GM21360 (cell line): ENCODE measurements around the gene MEDAG.

Experiments used
- ATAC-seq: cut with Tn5 transposase; IDR thresholded peaks from one replicate; pipeline ENCODE4 v1.9.1; 2021; ENCODE audit warnings: mild to moderate bottlenecking, moderate library complexity; ENCODE audit not compliant: unreplicated experiment

The MEDAG gene

DNA sequence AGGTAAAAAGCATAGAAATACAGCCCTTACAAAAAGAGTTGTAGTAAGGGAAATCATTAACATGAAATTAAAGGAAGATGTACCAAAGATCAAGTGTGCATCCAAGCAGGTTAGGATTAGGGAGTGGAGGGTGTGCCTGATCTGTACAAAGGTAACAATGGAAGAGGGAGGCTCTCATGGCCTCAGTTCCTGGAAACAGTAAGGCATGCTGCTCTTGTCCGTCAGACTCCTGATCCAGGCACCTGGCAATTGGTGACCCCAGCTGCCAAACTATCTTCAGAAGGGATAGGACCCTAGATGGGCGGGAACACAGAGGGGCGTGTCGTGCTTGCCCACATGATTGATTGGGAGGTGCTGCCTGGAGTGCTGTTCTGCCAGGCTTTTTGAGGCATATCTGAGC is 30.9 kb downstream of the MEDAG start:
- ATAC-seq = no peak

DNA sequence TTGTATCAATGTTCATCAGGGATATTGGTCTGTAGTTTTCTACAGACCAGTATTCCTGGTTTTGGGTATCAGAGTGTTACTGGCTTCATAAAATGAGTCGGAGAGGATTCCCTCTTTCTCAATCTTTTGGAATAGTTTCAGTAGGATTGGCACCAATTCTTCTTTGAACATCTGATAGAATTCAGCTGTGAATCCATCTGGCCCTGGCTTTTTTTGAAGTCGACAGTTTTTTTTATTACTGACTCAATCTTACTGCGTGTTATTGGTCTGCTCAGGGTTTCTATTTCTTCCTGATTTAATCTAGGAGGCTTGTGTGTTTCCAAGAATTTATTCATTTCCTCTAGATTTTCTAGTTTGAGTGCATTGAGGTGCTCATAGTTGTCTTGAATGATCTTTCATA is 37.8 kb downstream of the MEDAG start:
- no peak for ATAC-seq

DNA sequence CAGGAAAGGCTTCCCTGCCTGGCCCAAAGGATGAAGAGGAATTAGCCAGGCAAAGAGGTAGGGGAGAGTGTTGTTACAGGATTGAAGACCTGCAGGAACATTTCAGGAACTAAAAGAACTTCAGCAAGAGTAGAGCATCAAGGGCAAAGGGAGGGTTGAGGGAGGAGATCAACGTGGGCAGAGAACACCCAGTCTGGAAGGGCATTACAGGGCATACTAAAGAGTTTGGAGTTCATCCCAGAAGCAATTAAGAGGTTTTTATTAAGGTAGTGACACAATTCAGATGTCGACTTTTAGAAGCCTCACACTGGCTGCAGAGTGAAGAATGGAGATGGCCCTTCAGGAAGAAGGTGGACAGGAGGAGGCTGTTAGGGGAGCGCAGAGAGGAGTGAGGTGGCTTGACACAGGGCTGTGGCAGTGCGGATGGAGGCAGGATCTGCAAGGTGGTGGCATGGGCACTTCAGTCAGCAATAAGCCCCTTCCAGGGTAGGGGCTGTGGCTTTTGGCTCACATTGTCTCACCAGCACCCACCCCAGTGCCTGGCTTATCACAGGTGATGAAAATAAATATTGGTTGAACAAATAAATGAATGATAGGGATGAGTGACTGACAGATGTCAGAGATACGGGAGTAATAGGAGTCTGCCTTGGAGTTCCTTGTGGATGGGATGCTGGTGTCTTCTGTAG is 51.3 kb downstream of the MEDAG start:
- no peak for ATAC-seq

DNA sequence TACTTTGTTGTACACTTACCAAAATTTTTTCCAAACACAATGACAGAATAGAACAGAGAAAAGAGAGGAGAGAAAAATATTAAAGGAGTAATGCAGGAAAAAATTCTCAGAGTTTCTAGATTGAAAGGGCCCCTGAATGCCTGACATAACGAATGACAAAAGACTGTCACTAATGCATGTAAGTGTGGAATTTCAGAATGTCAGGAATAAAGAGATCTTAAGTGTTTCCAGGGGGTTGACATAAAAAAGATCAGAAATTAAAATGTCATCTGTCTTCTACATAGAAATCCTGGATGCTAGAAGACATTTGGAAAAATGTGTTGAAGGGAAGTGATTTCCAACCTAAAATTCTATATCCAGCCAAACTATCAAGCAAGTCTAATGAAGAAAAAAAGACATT is 53.6 kb downstream of the MEDAG start:
- no peak for ATAC-seq

DNA sequence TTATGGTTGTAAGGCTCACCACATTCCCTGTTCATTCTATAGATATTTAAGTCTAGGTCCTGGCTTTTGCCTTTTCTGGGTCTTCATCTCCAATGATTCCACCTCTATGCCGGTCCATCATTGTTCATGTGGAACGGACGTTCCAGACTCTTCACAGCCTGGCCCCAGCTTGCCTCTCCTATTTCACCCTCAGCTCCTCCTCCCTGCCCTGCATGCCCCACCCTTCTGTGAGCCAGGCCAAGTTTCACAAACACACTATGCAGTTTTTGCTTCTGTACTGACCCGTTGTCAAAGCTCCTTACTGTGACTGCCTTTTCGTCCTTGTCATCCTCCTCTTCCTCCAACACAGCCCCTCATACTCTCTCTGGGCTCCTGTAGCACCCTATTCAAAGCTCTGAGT is 57.7 kb downstream of the MEDAG start:
- ATAC-seq = no peak

DNA sequence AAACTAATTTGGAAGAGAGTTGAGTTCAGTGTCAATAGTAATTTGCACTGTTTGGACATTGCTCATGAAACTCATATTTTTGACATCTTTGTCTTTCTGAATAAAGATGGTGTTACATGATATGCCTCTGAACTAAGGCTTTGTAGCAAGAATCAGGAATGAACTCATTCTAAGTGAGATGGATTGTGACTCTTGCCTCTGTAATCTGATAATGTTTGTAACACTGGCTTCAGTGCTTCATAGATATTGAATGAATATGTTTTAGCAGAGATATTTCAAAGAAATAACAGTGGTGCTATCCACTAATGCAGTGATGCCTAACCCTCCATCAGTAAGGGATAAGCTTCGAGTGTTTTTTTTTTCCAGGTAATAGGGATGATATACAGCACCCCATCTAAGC is 59.3 kb downstream of the MEDAG start:
- ATAC-seq = no peak

DNA sequence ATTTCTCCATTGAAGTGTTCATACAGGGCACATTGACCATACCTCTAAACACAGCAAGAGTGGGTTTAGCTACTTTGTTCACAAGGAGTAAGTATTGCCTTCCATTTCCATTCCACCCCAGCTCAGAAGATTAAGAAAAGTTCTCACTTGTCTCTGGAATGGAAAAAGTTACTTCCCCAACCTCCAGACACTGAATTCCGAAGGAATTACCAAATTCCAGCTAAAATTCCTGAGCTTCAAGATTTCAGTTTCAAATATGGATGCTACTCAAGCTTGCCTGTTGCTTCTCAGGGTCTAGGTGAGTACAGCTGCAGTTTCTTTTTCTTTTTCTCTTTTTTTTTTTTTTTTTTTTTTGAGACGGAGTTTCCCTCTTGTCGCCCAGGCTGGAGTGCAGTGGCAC is 60.0 kb downstream of the MEDAG start:
- ATAC-seq = no peak

DNA sequence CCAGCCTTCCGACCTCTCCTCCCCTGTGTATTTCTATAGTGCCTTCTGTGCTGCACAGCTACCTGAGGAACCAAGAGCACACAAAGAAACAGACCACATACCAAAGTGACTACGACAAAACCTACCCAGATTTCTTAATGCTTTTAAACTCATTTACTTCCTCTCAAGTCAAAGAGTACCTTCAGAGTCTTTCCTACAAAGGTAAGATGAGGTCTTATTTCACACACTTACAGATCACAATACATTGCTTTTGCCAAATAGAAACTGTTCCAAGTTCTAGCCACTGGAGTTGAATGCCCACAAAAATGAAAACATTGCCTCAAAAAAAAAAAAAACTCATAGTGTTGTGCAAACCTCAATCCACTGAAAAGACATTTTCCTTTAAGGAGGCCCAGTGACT is 62.8 kb downstream of the MEDAG start:
- ATAC-seq = no peak

DNA sequence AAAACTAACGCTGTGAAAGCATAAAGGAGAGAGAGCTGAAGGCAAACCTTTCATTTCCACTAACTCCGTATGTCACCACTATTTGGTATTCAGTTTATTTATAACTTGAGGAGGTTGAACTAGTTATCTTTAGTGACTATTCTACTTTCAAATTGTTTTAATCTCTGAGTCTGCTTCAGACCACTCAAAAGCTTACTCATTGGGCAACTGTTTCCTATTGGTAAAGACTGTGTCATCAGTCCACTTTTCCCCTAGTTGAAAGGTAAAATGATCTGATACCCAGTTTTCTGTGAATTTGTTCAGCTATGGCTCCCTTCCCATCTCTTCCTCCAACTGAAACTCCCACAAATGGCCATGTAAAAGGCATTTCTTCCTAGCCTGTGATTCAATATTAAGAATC is 65.5 kb downstream of the MEDAG start:
- no peak for ATAC-seq

DNA sequence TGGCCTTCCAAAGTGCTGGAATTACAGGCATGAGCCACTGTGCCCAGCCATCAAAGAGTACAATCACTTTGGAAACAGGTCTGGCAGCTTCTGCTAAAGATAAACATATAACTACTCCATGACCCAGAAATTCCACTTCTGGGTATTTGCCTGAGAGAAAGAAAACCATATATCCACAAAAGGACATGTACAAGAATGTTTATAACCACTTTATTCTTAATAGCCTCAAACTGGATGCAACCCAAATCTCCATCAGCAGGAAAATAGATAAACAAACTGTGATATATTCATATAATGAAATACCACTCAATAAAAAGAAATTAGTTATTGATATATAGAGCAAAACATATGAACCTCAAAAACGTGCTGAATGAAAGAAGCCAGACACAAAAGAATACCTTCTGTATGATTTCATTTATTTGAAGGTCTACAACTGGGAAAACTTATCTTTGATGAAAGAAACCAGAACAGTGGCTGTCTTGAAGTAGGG is 66.9 kb downstream of the MEDAG start:
- ATAC-seq = no peak

DNA sequence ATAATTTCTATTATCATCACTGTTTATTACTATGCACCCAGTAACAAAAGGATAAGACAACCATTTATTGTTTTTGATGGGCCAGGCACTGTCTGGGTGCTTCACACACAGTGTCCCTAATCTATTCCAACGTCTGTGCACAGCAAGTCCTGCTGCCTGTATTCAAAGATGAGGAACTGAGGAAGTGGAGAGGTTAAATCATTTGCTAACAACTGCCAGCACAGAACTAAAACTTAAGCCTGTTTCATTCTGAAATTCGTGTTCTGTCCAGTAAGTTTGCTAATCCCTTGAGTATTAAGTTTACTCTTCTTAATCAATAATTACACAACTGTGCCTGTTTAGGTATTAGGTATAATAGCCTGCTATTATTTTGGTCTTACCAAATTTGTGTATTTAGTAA is 68.3 kb downstream of the MEDAG start:
- no peak for ATAC-seq
